ENCODE data around the gene LOXHD1.

The LOXHD1 gene

DNA sequence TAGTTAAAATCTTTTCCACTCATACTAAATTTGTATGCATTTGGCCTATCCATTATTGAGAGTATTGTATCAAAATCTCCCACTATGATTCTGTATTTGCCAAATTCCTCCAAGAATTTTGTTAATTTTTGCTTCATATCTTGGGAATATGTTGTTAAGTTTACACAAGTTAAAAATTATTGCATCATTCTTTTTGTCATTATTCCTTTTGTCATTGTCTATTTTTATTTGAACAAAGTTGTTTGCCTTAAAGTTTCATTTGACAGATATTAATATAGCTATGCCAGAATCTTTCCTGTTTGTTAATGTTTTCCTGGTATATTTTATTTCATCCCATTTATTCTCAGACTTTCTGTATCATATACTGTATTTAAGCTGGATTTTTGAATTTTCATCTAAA is 41.3 kb downstream of the LOXHD1 start:
- no peak overlapping the region for H3K27ac ChIP-seq (ENCODE audit: low read depth, low read length)
- no peak overlapping the region for H3K9ac ChIP-seq (ENCODE audit: low read length in 5 of 5)
- no peaks in the 10 kb centered on the region for H3K27me3 ChIP-seq (ENCODE audit: control insufficient read depth in 5 of 5, insufficient read depth in 4 of 5, low read length in 5 of 5)
- no peaks in the 10 kb centered on the region for H3K9me3 ChIP-seq (ENCODE audit: control insufficient read depth in 5 of 5, low read length in 5 of 5)
- no peaks in the 10 kb centered on the region for H3K36me3 ChIP-seq (ENCODE audit: control insufficient read depth in 5 of 5, insufficient read depth in 5 of 5, low read length in 5 of 5)
- peaks cover 0 to 2% (median 0%) of the 10 kb centered on the region in 5 donors for H3K4me1 ChIP-seq (ENCODE audit: control insufficient read depth in 5 of 5, insufficient read depth in 5 of 5, low read length in 5 of 5)
- H3K4me3 ChIP-seq (ENCODE audit: low read depth in 1 of 5, low read length in 5 of 5) = no peak overlapping the region

DNA sequence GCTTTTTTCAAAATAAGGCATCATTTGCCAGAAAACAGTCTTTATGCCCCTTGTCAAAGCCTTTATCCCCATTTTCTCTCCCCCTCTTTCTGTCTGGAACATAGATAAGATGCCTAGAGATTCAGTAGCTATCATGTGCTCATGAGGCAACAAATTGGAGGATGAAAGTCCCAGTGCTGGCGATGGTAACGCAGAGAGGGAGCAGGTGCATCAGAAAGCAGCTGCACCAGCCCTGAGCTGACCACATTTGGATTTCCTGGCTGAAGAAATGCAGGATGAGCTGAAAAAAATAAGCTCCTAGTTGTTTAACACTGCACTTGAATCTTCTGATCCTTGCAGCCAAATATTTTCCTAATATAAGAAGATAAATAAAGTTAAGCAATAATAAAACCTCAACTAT is 48.0 kb downstream of the LOXHD1 start:
- Histone ChIP-seq H3K4me3 (ENCODE audit: low read depth in 1 of 5, low read length in 5 of 5) (no peak overlapping the region), H3K27me3 (ENCODE audit: control insufficient read depth in 5 of 5, insufficient read depth in 4 of 5, low read length in 5 of 5) (no peaks in the 10 kb centered on the region), H3K9me3 (ENCODE audit: control insufficient read depth in 5 of 5, low read length in 5 of 5) (no peaks in the 10 kb centered on the region), H3K4me1 (ENCODE audit: control insufficient read depth in 5 of 5, insufficient read depth in 5 of 5, low read length in 5 of 5) (no peaks in the 10 kb centered on the region), H3K27ac (ENCODE audit: low read depth, low read length) (no peak overlapping the region), H3K9ac (ENCODE audit: low read length in 5 of 5) (no peak overlapping the region), H3K36me3 (ENCODE audit: control insufficient read depth in 5 of 5, insufficient read depth in 5 of 5, low read length in 5 of 5) (no peaks in the 10 kb centered on the region)

GRCh38 chr18:46607926-46608325 is 49.1 kb downstream of the LOXHD1 start:
- Histone ChIP-seq H3K9ac (ENCODE audit: low read length in 5 of 5) (no peak overlapping the region), H3K27me3 (ENCODE audit: control insufficient read depth in 5 of 5, insufficient read depth in 4 of 5, low read length in 5 of 5) (peaks cover 0 to 4% (median 0%) of the 10 kb centered on the region in 5 donors), H3K4me1 (ENCODE audit: control insufficient read depth in 5 of 5, insufficient read depth in 5 of 5, low read length in 5 of 5) (no peaks in the 10 kb centered on the region), H3K9me3 (ENCODE audit: control insufficient read depth in 5 of 5, low read length in 5 of 5) (no peaks in the 10 kb centered on the region), H3K27ac (ENCODE audit: low read depth, low read length) (no peak overlapping the region), H3K4me3 (ENCODE audit: low read depth in 1 of 5, low read length in 5 of 5) (no peak overlapping the region), H3K36me3 (ENCODE audit: control insufficient read depth in 5 of 5, insufficient read depth in 5 of 5, low read length in 5 of 5) (no peaks in the 10 kb centered on the region)

DNA sequence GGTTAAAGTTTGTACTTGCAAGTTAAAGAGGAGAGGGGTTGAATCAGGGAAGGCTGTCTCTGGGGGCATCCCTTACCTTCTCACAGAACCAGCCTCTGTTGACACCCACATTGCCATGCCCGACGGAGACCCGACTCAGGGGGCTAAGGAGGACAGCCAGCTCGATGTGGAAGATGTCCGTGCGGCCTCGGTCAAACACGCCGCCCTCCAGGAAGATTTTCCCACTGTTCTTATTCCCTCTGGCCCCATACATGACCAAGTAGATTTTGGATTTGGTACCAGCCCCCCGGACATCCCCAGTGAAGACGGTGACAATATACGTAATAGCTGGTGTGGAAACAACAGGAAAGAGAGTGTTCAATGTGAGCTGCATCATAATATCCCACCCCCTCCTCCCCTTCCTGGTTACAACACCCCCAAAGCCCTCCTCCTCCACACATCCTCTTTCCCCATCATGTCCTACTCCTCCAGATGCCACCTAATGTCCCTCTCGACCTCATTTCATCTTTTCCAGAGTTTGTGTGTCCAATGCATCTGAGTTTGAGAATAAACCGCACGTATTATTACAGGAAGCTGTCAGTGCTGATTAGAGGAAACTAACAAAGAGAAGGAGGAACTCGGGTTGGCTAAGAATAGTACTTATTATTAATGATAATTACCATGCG is 55.7 kb downstream of the LOXHD1 start:
- Histone ChIP-seq H3K36me3 (ENCODE audit: control insufficient read depth in 5 of 5, insufficient read depth in 5 of 5, low read length in 5 of 5) (no peaks in the 10 kb centered on the region), H3K9me3 (ENCODE audit: control insufficient read depth in 5 of 5, low read length in 5 of 5) (peaks cover 0 to 1% (median 0%) of the 10 kb centered on the region in 5 donors), H3K27me3 (ENCODE audit: control insufficient read depth in 5 of 5, insufficient read depth in 4 of 5, low read length in 5 of 5) (peaks cover 0 to 4% (median 0%) of the 10 kb centered on the region in 5 donors), H3K9ac (ENCODE audit: low read length in 5 of 5) (peak overlapping the region in 1 of 5 donors; percentile 50), H3K4me1 (ENCODE audit: control insufficient read depth in 5 of 5, insufficient read depth in 5 of 5, low read length in 5 of 5) (peaks cover 0 to 11% (median 9%) of the 10 kb centered on the region in 5 donors), H3K4me3 (ENCODE audit: low read depth in 1 of 5, low read length in 5 of 5) (peak overlapping the region in 4 of 5 donors; percentile 41 to 58 (median 48)), H3K27ac (ENCODE audit: low read depth, low read length) (peak overlapping the region; percentile 32)

- Histone ChIP-seq H3K4me3 (ENCODE audit: low read depth in 1 of 5, low read length in 5 of 5) (no peak overlapping the region), H3K27ac (ENCODE audit: low read depth, low read length) (no peak overlapping the region), H3K27me3 (ENCODE audit: control insufficient read depth in 5 of 5, insufficient read depth in 4 of 5, low read length in 5 of 5) (no peaks in the 10 kb centered on the region), H3K36me3 (ENCODE audit: control insufficient read depth in 5 of 5, insufficient read depth in 5 of 5, low read length in 5 of 5) (no peaks in the 10 kb centered on the region), H3K9me3 (ENCODE audit: control insufficient read depth in 5 of 5, low read length in 5 of 5) (peaks cover 0 to 3% (median 0%) of the 10 kb centered on the region in 5 donors), H3K4me1 (ENCODE audit: control insufficient read depth in 5 of 5, insufficient read depth in 5 of 5, low read length in 5 of 5) (peaks cover 0 to 24% (median 5%) of the 10 kb centered on the region in 5 donors), H3K9ac (ENCODE audit: low read length in 5 of 5) (no peak overlapping the region)
Measured at GRCh38 chr18:46596119-46596518, 60.9 kb downstream of the LOXHD1 start.

DNA sequence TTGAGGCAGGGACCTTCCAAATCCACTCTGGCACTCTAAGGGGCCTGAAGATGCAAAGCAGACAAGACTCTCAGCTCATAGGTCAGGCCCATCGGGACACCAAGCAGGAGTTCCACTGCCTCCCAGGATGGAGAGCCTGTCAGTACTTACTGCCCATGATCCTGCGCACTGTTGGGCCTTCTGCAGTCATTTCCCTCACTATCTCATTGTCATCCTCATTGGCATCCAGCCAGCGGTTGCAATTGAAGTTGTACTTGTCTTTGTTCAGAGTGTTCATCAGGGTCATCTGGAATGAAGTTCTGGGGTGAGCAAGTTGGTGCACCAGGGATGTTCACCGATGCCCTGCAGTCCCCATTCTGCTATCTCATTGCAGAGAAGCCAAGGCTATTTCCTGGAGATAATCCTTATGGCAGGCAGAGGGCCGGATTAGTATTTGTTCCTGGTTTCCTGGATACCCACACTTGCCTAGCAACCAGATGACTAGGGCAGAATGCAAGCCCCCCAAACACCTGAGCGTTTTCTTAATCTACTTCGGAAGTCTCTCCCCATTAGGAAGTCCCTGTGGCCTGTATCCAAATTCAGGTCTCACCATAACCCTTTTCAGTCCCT is 65.1 kb downstream of the LOXHD1 start:
- Histone ChIP-seq H3K9me3 (ENCODE audit: control insufficient read depth in 5 of 5, low read length in 5 of 5) (peaks cover 0 to 3% (median 0%) of the 10 kb centered on the region in 5 donors), H3K27me3 (ENCODE audit: control insufficient read depth in 5 of 5, insufficient read depth in 4 of 5, low read length in 5 of 5) (no peaks in the 10 kb centered on the region), H3K27ac (ENCODE audit: low read depth, low read length) (no peak overlapping the region), H3K4me3 (ENCODE audit: low read depth in 1 of 5, low read length in 5 of 5) (no peak overlapping the region), H3K4me1 (ENCODE audit: control insufficient read depth in 5 of 5, insufficient read depth in 5 of 5, low read length in 5 of 5) (peaks cover 0 to 21% (median 0%) of the 10 kb centered on the region in 5 donors), H3K36me3 (ENCODE audit: control insufficient read depth in 5 of 5, insufficient read depth in 5 of 5, low read length in 5 of 5) (no peaks in the 10 kb centered on the region), H3K9ac (ENCODE audit: low read length in 5 of 5) (no peak overlapping the region)

GRCh38 chr18:46590103-46590502 is 66.9 kb downstream of the LOXHD1 start:
- Histone ChIP-seq H3K9me3 (ENCODE audit: control insufficient read depth in 5 of 5, low read length in 5 of 5) (no peaks in the 10 kb centered on the region), H3K36me3 (ENCODE audit: control insufficient read depth in 5 of 5, insufficient read depth in 5 of 5, low read length in 5 of 5) (no peaks in the 10 kb centered on the region)

GRCh38 chr18:46588971-46589660 is 67.9 kb downstream of the LOXHD1 start:
- Histone ChIP-seq H3K36me3 (ENCODE audit: control insufficient read depth in 5 of 5, insufficient read depth in 5 of 5, low read length in 5 of 5) (no peaks in the 10 kb centered on the region), H3K27me3 (ENCODE audit: control insufficient read depth in 5 of 5, insufficient read depth in 4 of 5, low read length in 5 of 5) (no peaks in the 10 kb centered on the region), H3K4me1 (ENCODE audit: control insufficient read depth in 5 of 5, insufficient read depth in 5 of 5, low read length in 5 of 5) (peaks cover 0 to 15% (median 0%) of the 10 kb centered on the region in 5 donors), H3K9ac (ENCODE audit: low read length in 5 of 5) (no peak overlapping the region), H3K27ac (ENCODE audit: low read depth, low read length) (no peak overlapping the region), H3K9me3 (ENCODE audit: control insufficient read depth in 5 of 5, low read length in 5 of 5) (no peaks in the 10 kb centered on the region), H3K4me3 (ENCODE audit: low read depth in 1 of 5, low read length in 5 of 5) (no peak overlapping the region)

More at GRCh38 chr18:46590103-46590502, 66.9 kb downstream of the LOXHD1 start:
- peaks cover 0 to 15% (median 0%) of the 10 kb centered on the region in 5 donors for H3K4me1 ChIP-seq (ENCODE audit: control insufficient read depth in 5 of 5, insufficient read depth in 5 of 5, low read length in 5 of 5)
- no peaks in the 10 kb centered on the region for H3K27me3 ChIP-seq (ENCODE audit: control insufficient read depth in 5 of 5, insufficient read depth in 4 of 5, low read length in 5 of 5)
- no peak overlapping the region for H3K4me3 ChIP-seq (ENCODE audit: low read depth in 1 of 5, low read length in 5 of 5)
- H3K9ac ChIP-seq (ENCODE audit: low read length in 5 of 5) = no peak overlapping the region
- no peak overlapping the region for H3K27ac ChIP-seq (ENCODE audit: low read depth, low read length)

DNA sequence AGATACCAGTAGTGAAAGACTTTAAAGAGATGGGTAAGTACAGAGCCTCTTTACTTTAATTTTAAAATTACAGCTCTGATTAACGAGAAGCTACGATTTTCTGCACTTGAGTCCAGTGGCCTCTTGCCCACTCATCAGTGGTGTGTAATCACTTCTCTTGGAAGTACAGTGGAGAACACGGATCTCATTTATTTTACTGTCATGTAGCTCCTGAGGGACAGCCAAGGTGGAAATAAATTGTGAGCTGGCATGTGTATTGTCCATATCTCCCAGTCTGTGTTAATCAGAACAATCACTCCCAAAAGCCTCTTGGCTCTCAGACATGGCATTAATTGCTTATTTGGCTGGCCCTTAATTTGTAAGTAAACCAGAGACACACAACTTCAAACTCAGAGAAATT is 69.4 kb downstream of the LOXHD1 start:
- Histone ChIP-seq H3K27me3 (ENCODE audit: control insufficient read depth in 5 of 5, insufficient read depth in 4 of 5, low read length in 5 of 5) (no peaks in the 10 kb centered on the region), H3K27ac (ENCODE audit: low read depth, low read length) (no peak overlapping the region), H3K9ac (ENCODE audit: low read length in 5 of 5) (no peak overlapping the region), H3K4me3 (ENCODE audit: low read depth in 1 of 5, low read length in 5 of 5) (no peak overlapping the region), H3K4me1 (ENCODE audit: control insufficient read depth in 5 of 5, insufficient read depth in 5 of 5, low read length in 5 of 5) (peaks cover 0 to 14% (median 0%) of the 10 kb centered on the region in 5 donors), H3K9me3 (ENCODE audit: control insufficient read depth in 5 of 5, low read length in 5 of 5) (peaks cover 0 to 2% (median 0%) of the 10 kb centered on the region in 5 donors), H3K36me3 (ENCODE audit: control insufficient read depth in 5 of 5, insufficient read depth in 5 of 5, low read length in 5 of 5) (no peaks in the 10 kb centered on the region)

DNA sequence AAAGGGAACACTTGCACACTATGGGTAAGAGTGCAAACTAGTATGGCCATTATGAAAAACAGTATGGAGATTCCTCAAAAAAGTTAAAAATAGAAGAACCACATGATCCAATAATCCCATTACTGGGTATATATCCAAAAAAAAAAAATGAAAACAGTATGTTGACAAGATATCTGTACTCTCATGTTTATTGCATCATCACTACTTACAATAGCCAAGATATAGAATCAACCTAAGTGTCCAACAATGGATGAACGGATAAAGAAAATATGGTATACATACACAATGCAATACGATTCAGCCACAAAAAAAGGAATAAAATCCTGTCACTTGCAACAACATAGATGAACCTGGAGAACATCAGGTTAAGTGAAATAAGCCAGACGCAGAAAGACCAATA is 73.3 kb downstream of the LOXHD1 start:
- H3K4me3 ChIP-seq (ENCODE audit: low read depth in 1 of 5, low read length in 5 of 5) = no peak overlapping the region
- peaks cover 3 to 12% (median 6%) of the 10 kb centered on the region in 5 donors for H3K9me3 ChIP-seq (ENCODE audit: control insufficient read depth in 5 of 5, low read length in 5 of 5)
- no peak overlapping the region for H3K27ac ChIP-seq (ENCODE audit: low read depth, low read length)
- no peak overlapping the region for H3K9ac ChIP-seq (ENCODE audit: low read length in 5 of 5)
- no peaks in the 10 kb centered on the region for H3K4me1 ChIP-seq (ENCODE audit: control insufficient read depth in 5 of 5, insufficient read depth in 5 of 5, low read length in 5 of 5)
- peaks cover 0 to 1% (median 0%) of the 10 kb centered on the region in 5 donors for H3K27me3 ChIP-seq (ENCODE audit: control insufficient read depth in 5 of 5, insufficient read depth in 4 of 5, low read length in 5 of 5)
- no peaks in the 10 kb centered on the region for H3K36me3 ChIP-seq (ENCODE audit: control insufficient read depth in 5 of 5, insufficient read depth in 5 of 5, low read length in 5 of 5)
